ENCODE results near the gene CCDC78.

DNA sequence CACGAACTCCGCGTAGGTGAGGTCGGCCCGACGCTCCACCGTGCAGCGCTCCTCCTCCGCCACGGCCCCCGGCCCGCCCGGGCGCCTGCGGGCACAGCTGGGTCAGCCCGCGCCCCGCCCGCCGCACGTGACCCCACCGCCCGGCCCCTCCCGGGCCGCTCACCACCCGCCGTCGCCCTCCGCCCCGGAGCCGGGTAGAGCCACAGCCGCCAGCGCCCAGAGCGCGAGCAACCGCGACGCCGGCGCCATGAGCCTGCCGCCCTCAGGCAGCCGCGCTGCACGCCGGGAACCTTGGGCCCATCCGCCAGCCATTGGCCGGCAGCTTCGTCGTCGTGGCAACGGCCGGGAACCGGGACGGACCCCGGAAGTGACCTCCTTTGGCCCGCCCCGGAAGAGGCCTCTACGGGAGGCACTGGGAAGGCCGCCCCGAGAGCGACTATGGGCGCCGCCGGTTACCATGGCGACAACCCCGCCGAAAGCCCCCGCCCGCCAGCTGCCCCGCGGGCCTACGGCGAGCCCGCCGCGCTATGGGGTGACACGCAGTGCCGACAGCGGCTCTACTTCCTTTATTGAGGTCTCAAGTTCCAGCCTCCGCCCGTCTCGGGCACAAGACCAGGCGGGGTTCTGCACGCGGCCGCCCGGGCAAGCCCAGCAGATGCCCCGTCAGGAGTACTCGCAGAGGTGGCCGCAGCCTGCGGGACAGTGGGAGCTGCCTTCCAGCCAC, 42.0 kb downstream of the CCDC78 start, which contains the start of gene JMJD8:
- TF ChIP-seq, protein P1, sequence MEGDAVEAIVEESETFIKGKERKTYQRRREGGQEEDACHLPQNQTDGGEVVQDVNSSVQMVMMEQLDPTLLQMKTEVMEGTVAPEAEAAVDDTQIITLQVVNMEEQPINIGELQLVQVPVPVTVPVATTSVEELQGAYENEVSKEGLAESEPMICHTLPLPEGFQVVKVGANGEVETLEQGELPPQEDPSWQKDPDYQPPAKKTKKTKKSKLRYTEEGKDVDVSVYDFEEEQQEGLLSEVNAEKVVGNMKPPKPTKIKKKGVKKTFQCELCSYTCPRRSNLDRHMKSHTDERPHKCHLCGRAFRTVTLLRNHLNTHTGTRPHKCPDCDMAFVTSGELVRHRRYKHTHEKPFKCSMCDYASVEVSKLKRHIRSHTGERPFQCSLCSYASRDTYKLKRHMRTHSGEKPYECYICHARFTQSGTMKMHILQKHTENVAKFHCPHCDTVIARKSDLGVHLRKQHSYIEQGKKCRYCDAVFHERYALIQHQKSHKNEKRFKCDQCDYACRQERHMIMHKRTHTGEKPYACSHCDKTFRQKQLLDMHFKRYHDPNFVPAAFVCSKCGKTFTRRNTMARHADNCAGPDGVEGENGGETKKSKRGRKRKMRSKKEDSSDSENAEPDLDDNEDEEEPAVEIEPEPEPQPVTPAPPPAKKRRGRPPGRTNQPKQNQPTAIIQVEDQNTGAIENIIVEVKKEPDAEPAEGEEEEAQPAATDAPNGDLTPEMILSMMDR (conservative IDR thresholded peaks at IDR 0.05; ENCODE audit: low read length) = no peak
- no peak for TF ChIP-seq EZH2phosphoT487 (IDR thresholded peaks at IDR 0.05; ENCODE audit: borderline replicate concordance)
